C4-2B (cell line): ENCODE results near the gene CEMIP.

Experiments
- CTCF ChIP-seq: fragments of 450-650 bp; conservative IDR thresholded peaks from 2 replicates; pipeline ENCODE4 v1.5.1; 2017; ENCODE audit warnings: mild to moderate bottlenecking
- ZFX ChIP-seq: fragments of 450-650 bp; IDR thresholded peaks from 2 replicates; pipeline ENCODE4 v1.6.1; 2017

GRCh38 chr15:80736560-80736959, 42.6 kb upstream of the CEMIP start:
- TF ChIP-seq CTCF, result no peak
- no peak for TF ChIP-seq ZFX
